Stimulated activated CD8-positive, alpha-beta memory T cell treated with anti-CD3 and anti-CD28 coated beads, Interleukin-4, amount 100 ng/mL, for 1 hour (primary cell): ENCODE data around the gene RBMS1.
"Not testable (repeated sequence)": the region's sequence is repeated elsewhere in the genome, so short reads cannot be mapped to it uniquely, and the experiment has no call there.

Source experiments
- DNase-seq, 2 donors: peaks; one replicate each; pipeline ENCODE4 v3.0.0-alpha.2; 2020; ENCODE audit warnings: low read depth in 2 of 2, low spot score in 1 of 2

The RBMS1 gene

DNA sequence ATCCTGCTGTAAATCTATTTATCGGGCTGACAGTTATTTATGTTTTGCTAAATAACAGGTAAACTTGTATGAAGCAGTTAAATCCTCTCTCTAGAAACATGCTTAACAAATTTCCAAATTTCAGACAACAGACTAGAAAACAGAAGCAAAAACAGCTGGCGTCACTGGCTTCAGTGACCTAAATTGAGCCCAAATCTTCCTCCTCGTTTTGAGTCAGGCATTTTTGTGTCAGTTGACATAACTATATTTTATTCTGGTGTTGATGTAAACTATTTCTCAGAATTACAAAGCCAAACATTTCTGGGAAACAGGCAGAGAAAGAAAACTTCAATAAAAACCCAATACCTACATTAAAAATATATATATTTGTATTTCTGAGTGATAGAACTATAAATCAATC, 21.7 kb downstream of the RBMS1 start:
- DNase-seq = no peak

DNA sequence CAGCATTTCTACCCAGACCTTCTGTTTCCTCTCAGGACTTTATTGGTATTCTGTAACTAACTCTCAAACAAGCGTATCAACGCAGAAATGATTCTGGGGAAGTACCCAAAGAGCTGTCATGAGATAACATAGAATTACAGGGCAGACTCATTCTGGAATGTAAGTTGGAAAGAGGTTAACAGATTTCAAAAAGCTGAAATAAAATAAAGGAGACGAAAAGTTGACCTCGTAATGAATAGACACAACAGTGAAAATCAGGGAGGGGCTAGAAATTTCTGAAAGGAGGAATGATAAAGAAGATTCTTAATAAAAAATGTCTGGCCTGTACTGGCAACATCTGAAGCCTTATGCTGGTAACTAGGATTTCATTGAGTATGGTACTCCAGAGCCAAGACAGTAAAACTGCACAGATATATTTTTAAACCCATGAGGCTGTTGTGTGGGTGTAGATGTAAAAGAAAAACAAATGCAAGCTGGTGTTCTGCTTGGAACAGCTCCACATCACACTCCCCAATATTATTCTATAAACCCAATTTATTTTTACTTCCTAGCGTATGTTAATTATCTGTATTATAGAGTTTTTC, 23.9 kb downstream of the RBMS1 start:
- no peak for DNase-seq

DNA sequence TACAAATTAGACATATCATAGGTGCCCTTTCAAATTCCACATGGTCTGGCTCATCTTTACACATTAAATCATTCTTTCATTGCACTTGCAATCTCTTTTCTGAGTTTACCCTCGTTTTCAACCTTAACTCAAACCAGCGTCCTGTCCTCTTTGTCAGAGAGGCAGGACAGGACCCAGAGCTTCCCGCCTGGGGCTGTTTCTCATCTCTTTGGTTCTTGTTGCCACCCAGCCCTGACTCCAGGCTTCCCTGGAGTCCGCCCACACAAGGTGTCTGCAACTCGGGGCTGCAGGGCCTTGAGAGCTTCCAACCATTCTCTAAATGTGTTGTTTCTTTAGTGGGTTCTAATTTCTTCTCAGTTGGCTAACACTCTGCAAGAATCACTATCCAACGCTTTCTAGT, 24.4 kb downstream of the RBMS1 start:
- DNase-seq = no peak

DNA sequence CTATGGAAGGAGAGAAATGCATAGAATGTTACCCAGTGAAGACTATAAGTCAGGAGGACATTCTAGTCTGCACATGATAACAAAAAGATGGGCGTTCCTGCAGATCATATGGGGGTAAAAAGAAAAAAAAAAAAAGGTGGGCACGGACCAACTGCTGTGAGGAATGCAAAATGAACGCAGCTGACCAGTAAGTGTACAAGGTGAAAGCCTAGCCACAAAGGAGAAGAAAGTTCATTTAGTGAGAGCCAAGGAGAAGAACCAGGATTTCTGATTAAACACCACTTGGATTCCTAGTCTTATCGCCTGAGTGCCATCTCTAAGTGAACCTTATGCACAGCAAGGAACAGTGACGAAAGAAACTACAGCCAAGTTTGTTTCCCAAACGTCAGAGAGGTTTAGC, 26.5 kb downstream of the RBMS1 start:
- no peak for DNase-seq

DNA sequence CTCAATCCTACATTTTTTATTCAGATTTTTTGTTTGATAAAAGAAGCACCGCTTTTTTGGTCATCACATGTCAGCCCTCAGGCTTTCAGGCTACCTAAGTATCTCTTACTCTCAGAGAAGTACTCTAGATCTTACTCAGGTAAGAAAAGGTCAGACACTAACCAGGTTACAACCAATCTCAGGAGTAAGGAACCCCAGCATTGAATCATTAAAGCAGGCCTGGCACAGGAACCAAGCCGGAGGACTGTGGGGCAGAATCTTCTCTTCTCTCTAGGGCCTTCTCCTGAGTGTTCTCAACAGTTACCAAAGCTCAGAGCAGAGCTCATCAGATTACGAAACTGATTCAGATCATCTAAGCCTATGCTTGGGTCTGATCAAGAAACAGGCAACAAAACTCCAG, 28.2 kb downstream of the RBMS1 start:
- no peak for DNase-seq

DNA sequence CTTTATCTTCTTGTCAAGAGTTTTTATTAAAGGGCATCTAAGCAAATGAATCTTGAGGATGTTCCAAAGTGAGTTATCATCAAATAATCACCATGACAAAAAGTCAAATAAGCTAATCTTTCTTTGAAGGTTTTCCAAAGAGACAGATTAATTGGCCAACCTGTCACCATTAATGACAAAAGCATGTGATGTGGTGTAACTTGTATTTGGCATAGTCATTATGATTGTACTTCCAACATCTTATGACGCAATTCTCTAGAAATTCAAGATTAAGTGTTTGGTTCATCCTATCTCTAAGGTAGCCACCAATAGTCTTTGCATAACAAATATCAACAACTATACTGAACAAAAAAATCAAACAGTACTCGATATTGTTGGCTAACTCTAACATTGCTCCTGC, 28.6 kb downstream of the RBMS1 start:
- DNase-seq = no peak

DNA sequence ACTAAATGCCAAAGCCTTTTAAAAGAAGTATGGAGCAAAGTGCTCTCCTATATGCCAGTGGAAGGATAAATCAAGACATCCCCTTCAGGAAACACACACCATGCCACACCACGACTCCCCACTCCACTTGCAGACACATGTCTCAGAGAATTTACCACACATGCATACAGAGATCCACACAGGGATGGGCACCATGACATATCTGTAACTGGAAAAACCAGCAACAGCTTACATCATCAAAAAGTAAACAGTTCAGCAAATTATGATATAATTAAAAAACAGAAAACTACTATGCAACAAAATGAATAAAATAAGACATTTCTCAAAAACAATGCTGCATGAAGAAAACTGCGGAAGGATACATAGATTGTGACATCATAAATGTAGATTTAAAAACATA, 29.6 kb downstream of the RBMS1 start:
- DNase-seq = no peak

DNA sequence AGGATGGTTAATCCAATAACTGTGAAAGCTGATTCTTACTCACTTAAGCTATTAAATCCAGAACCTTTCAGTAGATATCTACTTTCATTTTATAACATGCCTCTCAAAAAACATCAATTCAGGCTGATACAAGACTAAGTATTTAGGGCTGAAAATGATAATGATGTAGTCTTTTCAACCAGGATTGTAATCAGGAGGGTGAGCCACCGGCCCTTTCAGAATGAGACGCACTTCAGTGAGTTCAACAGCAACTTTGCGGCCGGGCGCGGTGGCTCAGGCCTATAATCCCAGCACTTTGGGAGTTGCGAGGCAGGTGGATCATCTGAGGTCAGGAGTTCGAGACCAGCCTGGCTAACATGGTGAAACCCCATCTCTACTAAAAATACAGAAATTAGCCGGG, 30.4 kb downstream of the RBMS1 start:
- no peak for DNase-seq

DNA sequence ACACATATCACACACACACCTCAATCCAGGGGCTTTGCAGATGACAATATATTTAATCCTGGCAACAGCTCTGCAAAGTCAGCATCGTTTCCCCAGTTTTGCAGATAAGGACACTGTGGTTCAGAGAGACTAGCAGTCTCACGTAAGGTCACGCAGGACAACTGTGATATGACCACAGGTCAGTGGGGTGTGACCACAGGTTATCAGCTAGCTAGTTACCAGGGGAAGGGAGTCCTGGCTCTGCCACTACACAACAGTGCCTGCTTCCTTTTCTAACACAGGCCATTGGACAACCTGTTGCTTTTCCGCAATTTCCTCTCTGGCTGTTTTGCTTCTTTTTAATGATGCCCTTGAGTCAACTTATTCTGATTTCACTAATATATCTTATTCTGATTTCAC, 33.3 kb downstream of the RBMS1 start:
- no peak for DNase-seq

DNA sequence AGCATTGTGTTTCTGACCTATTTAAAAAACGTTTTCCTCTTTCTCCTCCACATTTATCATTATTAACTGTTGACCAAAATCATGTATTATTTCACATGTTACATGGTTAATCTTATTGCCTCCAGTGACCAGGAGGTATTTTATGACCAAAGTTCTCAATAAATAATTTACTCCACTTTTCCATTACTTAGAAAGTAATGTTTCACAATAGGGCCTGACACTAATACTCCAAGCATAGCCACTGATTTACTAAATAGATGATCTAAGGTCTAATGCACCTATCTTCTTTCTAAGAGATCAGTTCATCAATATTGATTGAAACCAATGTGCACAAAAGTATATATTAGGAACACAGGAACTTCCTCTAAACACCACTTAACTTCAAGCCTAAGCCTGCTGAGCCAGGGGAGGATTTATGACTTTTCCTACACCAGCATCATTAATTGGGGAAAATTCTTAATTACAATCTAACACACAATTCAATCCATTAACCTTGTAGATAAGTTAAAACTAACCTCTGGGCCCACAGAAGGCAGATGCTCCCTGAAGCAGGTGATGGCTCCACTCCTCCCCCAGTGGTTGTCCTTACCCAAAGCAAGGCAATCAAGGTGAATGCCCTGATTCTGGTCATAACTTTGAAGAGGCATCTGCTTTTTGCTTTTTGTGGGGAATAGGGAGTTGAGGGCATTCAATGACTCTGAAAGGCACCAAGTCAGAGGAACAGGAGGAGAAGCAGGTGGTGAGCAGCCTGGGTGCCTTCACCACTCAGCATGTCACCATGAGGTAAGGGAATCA, 33.9 kb downstream of the RBMS1 start:
- no peak for DNase-seq

DNA sequence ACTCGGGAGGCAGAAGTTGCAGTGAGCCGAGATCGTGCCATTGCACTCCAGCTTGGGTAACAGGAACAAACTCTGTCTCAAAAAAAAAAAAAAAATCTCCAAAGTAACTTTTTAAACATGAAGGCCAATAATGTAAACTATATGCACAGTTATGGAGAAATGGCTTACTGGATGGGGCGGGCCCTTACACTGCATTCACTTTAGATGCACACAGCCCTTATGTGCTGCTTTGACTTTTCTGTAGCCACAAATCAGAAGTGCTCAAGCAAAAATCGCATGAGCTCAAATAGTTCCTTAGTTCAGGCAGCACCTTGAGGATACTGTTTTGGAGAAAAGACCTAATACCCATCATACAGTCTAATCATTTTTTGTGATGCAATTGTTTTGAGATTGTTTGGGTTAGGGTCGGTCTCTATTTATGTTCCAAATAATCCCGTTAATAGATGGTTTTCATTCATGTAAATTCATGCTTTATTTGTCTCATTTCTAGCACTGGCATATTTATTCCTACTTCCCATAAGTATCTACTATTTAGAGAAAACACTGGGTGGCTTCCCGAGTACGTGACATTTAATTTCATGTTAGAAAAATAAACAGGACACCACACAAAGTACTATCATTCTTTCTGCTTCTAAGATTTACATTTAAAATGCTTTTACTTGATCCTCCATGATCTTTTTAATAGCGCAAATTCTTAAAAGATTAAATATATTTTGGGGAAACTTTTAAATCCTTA, 34.7 kb downstream of the RBMS1 start:
- DNase-seq = no peak

DNA sequence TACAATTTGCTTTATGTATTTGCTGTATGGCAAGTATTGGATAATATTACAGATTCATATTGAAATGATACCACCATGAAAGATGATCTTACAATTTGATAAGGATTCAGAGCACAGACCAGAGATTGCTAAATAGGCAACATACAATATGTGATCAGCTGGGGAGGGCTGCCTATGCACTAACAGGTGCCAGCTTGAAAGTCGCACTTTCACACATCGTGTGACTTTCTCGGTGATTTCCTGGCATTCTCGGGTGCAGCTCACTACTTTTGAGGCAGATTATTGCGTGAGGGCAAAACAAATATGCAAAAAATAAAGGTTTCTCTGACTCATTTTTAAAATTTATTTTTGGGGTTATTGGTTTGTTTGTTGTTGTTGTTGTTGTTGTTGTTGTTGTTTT, 36.0 kb downstream of the RBMS1 start:
- DNase-seq = no peak

DNA sequence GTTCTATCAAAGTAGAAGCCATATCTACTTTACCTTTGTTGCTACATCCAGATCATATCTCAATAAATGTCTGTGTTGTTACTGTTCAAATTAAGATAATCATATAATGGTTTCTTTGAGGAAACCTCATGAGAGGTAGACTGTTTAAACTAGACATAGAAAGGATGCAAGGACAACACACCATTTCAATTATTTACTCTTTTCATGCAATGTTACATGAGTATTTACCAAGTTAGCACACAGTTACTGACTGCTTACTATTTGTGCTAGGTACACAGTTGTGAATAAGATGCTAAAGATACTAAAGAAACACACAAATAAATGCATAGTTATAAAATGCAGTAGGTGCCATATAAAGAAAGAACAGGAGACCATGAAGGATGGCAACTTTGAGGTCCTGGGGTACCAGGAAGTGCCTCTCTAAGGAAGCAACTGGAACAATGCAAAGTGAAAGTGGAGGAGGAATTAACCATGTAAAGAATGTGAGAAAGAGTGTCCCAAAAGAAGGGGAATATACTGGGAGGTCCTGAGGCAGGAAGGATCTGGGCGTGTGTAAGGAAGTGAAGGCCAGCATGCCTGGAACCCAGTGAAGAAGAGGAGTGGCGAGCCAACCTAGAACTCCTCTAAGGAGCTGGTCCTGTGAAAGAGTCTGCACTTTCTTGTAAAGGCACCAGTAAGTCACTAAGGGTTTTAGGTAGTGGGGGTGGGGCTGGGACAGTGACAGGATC, 39.4 kb downstream of the RBMS1 start:
- DNase-seq = no peak

DNA sequence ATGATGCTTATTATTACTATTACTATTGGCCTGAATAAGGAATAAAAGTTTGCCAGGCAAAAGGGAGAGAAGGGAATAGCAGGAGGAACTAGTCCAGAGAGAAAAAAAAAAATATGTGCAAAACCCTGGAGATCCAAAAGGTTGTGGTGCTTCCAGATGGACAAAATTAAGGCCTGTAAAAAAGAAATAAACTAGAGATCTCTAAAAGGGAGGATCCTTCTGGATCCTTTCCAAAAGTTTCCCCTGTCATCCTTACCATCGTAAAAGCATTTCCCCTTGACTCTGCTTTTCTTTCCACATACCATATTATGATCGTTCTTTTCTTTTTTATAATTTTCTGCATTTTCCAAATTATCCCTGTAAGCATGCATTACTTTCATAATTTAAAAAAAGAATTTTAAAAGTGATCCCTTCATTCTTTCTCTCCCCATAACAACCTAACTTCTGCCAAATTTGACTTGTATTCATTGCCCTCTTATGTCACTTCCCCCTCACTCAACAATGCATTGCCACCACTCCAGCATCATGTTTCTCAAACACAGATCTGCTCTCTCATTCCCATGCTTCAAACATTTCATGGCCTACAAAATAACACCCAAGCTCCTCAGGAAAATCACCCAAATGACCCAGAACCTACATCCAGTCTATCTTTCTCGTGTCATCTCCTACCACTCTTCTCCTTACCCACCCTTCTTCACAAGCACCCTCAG, 40.3 kb downstream of the RBMS1 start:
- no peak for DNase-seq

DNA sequence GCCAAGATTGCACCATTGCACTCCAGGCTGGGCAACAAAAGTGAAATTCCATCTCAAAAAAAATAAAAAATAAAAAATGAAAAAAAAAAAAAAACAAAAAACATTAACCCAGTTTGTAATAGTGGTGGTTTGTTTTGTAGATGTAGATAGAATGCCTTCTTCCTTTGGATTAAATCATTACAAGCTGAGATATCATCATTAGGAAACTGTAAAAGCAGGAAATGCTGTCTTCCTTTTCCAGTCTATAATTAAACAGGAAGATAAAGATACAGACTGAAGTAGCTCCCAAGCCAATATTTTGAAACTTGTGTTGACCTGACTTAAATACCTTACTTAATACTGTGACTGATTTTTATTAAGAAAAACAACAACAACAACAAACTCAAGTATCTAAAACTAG, 43.1 kb downstream of the RBMS1 start:
- no peak for DNase-seq

DNA sequence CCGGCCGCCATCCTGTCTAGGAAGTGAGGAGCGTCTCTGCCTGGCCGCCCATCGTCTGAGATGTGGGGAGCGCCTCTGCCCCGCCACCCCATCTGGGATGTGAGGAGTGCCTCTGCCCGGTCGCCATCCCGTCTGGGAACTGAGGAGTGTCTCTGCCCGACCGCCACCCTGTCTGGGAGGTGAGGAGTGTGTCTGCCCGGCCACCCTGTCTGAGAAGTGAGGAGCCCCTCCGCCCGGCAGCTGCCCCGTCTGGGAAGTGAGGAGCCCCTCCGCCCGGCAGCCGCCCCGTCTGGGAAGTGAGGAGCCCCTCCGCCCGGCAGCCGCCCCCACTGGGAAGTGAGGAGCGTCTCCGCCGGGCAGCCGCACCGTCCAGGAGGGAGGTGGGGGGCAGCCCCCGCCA, 44.8 kb downstream of the RBMS1 start:
- not testable (repeated sequence) for DNase-seq

DNA sequence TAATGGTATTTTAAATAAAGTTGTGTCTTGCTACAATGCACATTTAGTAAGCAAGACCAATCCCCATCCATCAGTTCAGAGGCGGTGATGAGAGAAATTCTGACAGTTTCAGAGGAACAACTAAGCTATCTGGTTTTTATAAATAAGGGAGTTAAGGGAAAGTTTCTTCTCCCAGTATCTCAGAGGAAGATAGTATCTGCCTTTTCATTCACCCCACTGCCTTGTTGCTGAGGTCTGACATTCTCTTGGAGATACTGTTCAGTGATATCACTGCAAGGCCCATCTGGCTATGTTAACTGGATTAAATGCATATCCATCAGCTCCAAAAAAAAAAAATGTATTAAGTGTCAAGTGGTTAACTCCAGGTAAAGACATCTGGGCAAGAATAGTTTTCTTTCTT, 47.9 kb downstream of the RBMS1 start:
- DNase-seq = no peak

DNA sequence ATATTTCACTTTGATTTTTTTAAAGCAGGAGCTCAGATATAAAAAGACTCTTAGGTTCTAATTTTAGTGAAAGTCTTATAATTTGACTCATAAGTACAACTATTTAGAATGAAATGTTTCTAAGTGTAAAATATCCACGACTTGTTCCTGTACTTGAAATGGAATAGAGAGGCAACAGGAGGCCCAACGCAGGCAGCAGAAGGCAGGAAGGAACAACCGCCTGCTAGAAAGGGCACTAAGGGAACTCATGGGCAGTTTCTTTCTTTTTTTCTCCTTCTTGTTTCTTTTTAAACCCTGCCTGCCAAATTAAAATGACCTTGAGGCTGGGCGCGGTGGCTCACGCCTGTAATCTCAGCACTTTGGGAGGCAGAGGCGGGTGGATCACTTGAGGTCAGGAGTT, 51.0 kb downstream of the RBMS1 start:
- DNase-seq = no peak

DNA sequence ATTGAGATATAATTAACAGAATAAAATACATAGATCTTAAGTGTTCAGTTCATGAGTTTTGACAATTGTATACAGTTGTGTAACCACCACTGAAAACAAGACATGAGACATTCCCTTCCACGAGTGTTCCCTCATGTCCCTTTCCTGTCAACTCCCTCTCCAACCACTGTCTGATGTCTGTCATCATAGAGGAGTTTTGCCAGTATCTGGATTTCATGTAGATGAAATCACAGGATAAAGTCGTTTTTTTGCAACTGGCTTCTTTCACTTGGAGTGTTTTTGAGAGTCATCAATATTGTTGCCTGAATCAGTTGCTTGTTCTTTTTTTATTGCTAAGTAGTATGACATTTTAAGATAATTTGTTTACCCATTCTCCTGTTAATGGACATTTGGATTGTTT, 52.7 kb downstream of the RBMS1 start:
- DNase-seq = no peak

DNA sequence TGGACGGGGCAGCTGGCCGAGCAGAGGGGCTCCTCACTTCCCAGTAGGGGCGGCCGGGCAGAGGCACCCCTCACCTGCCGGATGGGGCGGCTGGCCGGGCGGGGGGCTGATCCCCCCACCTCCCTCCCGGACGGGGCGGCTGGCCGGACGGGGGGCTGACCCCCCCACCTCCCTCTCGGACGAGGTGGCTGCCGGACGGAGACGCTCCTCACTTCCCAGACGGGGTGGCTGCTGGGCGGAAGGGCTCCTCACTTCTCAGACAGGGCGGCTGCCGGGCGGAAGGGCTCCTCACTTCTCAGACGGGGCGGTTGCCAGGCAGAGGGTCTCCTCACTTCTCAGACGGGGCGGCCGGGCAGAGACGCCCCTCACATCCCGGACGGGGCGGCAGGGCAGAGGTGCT, 54.6 kb downstream of the RBMS1 start:
- not testable (repeated sequence) for DNase-seq

DNA sequence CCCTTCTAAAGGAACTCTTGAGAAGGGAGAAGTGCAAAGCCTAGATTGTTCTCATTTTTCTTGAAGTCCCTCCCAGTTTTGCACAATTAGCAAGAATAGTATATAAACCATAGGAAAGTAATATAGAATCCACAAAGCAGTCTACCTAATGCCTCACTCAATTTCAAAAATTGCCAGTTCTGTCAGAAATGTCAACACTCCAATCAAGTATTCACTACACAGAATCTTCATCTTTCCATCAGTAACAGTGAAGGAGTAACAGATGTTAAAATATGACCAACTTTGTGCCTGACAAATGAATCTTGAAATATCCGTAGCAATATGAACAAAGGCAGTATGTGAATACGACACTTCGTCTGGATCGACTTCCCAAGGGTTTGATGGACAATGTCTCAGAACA, 56.3 kb downstream of the RBMS1 start:
- DNase-seq = no peak
